GM18520 (cell line): ENCODE measurements around the gene MALT1.

ENCODE experiments used
- ATAC-seq: cut with Tn5 transposase; IDR thresholded peaks from one replicate; pipeline ENCODE4 v1.9.1; 2021; ENCODE audit not compliant: unreplicated experiment

The MALT1 gene

GRCh38 chr18:58691256-58691655 lies 20.0 kb downstream of the MALT1 start:
- no peak for ATAC-seq

GRCh38 chr18:58692422-58693185 lies 21.3 kb downstream of the MALT1 start:
- ATAC-seq, result no peak

DNA sequence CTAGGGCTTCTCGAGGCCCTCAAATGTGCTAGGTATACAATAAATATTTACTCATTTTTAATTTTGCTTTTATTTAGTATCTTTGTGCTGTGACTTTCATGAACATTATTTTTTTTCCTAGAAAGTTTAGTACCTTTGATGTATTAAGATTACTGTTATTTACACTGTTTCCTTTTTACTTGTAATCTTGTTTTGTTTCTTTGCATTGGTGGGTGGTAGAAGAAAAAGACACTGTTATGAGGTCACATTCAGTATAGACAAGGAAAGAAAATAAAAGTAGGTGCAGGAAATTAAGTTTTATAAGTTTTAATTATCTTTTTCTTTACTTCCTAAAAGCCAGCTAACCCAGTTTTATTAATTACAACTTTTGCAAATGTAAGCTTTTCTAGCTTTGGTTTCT lies 23.0 kb downstream of the MALT1 start:
- no peak for ATAC-seq

DNA sequence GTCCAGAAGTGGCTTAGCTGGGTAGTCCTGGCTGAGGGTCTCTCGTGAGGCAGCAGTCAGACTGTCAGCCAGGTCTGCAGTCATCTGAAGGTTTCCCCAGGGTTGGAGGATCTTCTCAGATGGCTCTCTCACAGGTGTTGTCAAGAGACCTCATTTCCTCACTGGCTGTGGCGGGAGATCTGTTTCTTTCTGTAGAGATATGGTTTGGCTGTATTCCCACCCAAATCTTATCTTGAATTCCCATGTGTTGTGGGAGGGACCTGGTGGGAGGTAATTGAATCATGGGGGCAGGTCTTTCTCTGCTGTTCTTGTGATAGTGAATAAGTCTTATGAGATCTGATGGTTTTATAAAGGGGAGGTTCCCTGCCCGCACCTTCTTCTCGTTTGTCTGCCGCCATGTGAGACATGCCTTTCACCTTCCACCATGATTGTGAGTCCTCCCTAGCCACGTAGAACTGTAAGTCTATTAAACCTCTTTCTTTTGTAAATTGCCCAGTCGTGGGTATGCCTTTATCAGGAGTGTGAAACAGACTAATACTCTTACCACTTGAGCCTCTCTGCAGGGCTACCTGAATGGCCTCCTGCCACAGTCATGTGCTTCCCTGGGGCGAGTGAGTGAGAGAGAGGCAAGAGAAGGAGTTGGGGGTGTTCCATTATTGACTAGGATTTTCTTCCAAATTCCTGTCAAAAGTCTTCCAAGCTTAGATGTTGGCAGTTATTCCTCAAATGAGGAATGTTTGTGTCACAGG lies 23.6 kb downstream of the MALT1 start:
- no peak for ATAC-seq

- no peak for ATAC-seq
These were observed 24.5 kb downstream of the MALT1 start for GRCh38 chr18:58695772-58696171.

DNA sequence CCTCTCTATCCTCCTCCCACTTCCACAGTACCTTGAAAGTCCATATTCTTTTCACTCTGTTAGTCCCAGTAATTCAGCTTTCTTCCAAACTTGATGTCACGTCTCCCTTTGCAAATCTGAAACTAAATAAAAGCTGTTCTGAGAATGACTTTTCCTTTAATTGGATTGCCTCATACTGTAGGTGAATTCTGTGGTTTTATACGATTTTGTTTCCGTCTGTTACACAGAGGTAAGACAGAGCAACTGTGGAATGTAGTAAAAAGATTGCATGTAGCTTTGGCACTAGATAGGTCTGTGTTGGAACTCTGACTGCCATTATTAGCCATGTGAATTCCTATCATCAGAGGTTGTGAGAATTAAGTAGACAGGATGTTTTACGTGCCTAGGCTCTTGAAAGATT lies 25.9 kb downstream of the MALT1 start:
- ATAC-seq, result no peak

- ATAC-seq, result no peak
These were observed 27.5 kb downstream of the MALT1 start for GRCh38 chr18:58698701-58699193.

DNA sequence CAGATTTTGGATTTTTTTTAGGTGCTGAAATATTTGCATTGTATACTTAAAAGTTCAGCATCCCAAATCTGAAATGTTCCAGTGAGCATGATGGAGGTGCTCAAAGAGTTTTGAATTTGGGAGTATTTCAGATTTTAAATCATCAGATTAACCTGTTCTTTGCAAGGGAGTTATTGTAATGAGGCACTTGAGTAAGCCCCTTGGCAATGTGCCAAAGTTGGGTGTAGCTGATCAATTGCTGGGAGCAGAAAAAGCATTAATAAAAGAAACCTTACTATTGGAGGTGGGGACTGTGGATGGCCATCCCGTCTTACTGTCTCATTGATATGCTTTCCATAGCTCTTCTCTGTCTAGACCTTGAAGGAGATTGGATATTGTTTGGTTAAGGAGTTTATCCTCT lies 28.3 kb downstream of the MALT1 start:
- no peak for ATAC-seq

DNA sequence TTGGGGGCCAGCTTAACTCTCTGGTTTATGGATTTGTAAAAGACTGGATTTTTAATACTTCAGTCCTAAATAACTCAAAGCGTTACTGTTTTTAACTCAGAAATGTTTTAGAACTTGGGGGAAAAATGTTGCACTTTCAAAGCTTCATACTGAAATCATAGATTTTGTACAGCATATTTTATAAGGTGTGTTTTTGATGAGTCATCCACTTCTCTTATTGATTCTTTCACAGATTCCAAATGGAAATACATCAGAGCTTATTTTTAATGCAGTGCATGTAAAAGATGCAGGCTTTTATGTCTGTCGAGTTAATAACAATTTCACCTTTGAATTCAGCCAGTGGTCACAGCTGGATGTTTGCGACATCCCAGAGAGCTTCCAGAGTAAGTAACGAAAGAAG lies 28.9 kb downstream of the MALT1 start:
- ATAC-seq, result no peak

GRCh38 chr18:58712930-58713329 lies 41.7 kb downstream of the MALT1 start:
- no peak for ATAC-seq

- ATAC-seq, result no peak
These were observed 43.0 kb downstream of the MALT1 start for GRCh38 chr18:58714259-58714658.

DNA sequence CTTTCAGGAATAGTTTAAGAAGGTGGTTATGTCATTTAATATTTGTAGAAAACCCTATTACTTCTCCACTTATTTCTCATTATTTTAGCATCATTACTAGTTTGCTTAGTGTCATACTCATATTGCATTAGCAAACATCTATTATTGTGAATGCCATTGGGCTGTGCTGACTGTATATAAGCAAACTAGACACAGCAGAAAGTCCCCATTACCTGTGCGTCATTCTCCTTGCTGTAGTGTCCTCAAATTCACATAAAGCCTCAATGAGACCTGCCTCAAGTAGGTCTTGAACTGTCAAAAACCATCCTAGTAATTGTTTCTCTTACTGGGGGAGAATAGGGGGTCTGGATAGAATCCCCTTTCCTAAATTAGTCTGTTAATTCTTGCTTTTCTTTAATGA lies 43.6 kb downstream of the MALT1 start:
- ATAC-seq, result no peak

GRCh38 chr18:58715540-58715939 lies 44.3 kb downstream of the MALT1 start:
- ATAC-seq, result no peak

GRCh38 chr18:58716060-58716756 lies 44.9 kb downstream of the MALT1 start:
- peak; percentile 61 for ATAC-seq

- ATAC-seq, result no peak
These were observed 50.4 kb downstream of the MALT1 start for GRCh38 chr18:58721566-58722239.

DNA sequence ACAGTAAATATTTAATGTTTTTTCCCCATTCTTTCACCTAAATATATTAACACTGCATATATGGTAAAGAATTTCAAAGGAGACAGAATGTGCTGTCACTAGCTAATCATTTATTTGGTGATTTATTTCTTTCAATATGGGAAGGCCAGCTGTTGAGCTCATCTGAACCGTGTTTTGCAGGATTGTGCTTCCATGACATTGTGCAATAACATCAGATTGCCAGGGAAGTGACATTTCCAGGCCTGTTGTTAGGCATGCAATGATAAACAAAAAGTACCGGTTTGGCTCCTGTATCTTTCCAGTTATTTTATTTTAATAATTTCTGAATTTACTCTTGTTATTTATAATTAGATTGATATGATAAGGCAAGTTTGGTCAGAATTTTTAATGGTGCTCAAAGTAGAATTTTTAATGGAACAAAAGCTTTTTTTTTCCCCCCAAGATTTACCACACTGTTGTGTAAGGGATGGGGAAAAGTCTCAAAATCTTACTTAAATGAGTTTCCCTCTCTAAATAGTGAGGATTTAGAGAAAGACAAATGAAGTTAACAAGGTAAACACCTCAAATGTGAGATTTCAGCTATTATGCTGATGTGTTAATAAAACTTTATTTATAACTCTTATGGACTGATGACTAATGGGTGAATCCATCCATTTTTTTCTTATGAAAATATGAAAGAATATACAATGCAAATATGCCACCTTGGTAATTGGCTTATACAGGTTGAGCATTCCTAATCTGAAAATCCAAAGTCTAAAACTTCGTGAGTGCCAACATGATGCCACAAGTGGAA lies 52.7 kb downstream of the MALT1 start:
- no peak for ATAC-seq

DNA sequence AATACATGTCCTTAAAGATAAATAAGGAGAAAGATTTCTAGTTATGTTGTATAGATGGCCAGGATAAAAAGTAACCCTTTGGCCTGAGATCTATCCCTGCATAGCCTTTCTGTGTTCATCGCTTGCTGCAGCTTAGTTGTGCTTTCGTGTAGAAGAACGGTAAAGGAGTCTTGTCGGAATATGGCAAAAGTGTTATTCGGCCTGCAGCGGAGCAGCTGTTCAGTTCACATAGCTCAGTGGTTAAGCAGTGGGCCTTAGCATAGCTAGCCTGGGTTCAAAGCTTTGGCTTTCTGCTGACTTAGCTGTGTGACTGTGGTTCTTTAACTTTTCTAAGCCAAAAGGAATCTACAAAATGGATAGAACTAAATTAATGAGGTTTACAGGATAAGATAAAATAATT lies 55.4 kb downstream of the MALT1 start:
- no peak for ATAC-seq

- ATAC-seq, result no peak
These were observed 56.7 kb downstream of the MALT1 start for GRCh38 chr18:58727776-58728500.

- ATAC-seq, result no peak
These were observed 57.5 kb downstream of the MALT1 start for GRCh38 chr18:58728719-58729118.

DNA sequence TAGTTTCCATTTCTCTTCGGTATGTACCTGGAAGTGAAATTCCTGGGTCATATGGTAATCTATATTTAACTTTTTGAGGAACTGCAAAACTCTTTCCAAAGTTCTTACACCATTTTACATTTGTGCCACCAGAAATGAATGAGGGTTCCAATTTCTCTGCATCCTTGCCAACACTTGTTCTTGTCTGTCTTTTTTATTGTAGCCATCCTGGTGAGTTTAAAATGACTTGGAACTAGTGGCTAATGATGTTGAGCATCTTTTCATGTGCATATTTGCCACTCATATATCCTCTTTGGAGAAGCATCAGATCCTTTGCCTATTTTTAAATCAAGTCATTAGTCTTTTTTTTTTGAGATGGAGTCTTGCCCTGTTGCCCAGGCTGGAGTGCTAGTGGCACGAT lies 59.4 kb downstream of the MALT1 start:
- no peak for ATAC-seq
